Chondrocyte (in vitro differentiated cells): ENCODE measurements around the gene ELL. TPM values are rescaled to one million over a fixed set of nuclear protein-coding genes. Genes with fewer than 3 reads are reported as not detected.

Experiments used
- DNase-seq: peaks from one replicate; pipeline ENCODE4 v3.0.0; 2021; ENCODE audit warnings: mixed read lengths, low spot score
- H3K27ac Mint-ChIP-seq: one replicate; pipeline ENCODE4 v1.8.0; 2021; ENCODE audit warnings: mild to moderate bottlenecking, moderate library complexity, mixed read lengths; ENCODE audit not compliant: unreplicated experiment
- H3K27me3 Mint-ChIP-seq: 2 replicates; pipeline ENCODE4 v1.8.0; 2021; ENCODE audit warnings: low read depth, mixed read lengths
- H3K36me3 Mint-ChIP-seq: 2 replicates; pipeline ENCODE4 v1.8.0; 2021; ENCODE audit warnings: low read depth, mixed read lengths
- H3K4me1 Mint-ChIP-seq: 2 replicates; pipeline ENCODE4 v1.8.0; 2021; ENCODE audit warnings: low read depth, mild to moderate bottlenecking, mixed read lengths
- H3K4me3 Mint-ChIP-seq: one replicate; pipeline ENCODE4 v1.8.0; 2021; ENCODE audit warnings: mild to moderate bottlenecking, moderate library complexity, mixed read lengths; ENCODE audit not compliant: unreplicated experiment
- H3K9me3 Mint-ChIP-seq: 2 replicates; pipeline ENCODE4 v1.8.0; 2021; ENCODE audit warnings: low read depth, mixed read lengths
- CTCF ChIP-seq: fragments of 200-600 bp; sonication (generic); IDR thresholded peaks from 2 replicates; pipeline ENCODE4 v1.5.0; 2021; ENCODE audit warnings: antibody characterized with exemption, mild to moderate bottlenecking, moderate library complexity
- total RNA-seq: library from RNA; stranded (reverse); gene quantifications from 3 replicates; pipeline ENCODE4 v1.2.1, GENCODE V29; 2021

ELL gene
- total RNA-seq, 1 donor from 2014 or later: 14.0 TPM

DNA sequence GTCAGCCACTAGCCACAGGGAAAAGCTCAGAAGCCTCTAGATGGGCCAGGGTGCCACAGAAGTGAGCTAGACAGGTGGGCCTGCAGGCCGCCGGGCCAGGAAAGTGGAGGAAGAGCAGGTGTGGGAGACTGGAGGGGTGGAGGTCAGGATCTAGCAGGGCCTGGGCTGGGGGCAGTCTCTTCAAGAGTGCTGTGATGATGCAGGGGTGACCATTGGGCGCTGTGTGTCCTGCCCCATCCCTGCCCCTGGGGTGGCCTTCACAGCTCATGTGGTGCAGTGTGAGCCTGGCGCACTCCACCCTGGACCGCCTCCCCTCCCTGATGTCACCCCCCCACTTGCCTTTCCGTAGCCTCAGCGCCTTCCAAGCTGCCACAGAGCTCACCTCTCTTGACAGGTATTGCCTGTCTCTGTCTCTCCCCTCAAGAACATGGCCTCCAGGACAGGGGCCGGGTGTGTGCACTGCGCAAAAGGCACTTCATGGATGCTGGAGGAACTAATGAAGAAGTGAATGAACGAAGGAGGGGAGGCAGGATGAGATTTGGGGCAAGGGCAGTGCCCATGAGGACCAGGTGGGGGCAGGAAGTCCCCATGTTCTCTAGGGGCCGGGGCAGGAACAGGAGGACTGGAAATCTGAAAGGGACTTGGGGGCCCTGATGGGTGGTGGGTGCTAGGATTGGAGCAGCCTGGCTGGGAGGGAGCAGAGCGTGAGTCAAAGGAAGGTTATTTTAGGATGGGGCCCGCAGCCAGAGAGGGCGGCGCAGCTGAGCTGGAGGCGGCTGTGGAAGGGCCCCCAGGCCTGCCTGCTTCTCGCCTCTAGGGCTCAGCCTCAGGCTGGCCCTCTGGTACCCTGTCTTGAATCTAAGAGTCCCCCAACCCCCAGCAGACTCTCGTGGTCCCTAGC, 96.1 kb downstream of the ELL start:
- Mint-ChIP-seq H3K27ac (peak overlapping the region; percentile 81), H3K27me3 (no peaks in the 10 kb centered on the region), H3K9me3 (no peaks in the 10 kb centered on the region), H3K4me1 (peaks cover 30% of the 10 kb centered on the region), H3K36me3 (no peaks in the 10 kb centered on the region), H3K4me3 (no peak overlapping the region)
- peak; percentile 33 for TF ChIP-seq CTCF
- no peak for DNase-seq

GRCh38 chr19:18424890-18425514, 96.9 kb downstream of the ELL start:
- H3K9me3 Mint-ChIP-seq: no peaks in the 10 kb centered on the region
- peaks cover 35% of the 10 kb centered on the region for H3K4me1 Mint-ChIP-seq
- TF ChIP-seq CTCF: no peak
- no peak for DNase-seq
- no peaks in the 10 kb centered on the region for H3K36me3 Mint-ChIP-seq
- no peak overlapping the region for H3K4me3 Mint-ChIP-seq
- no peaks in the 10 kb centered on the region for H3K27me3 Mint-ChIP-seq
- no peak overlapping the region for H3K27ac Mint-ChIP-seq

DNA sequence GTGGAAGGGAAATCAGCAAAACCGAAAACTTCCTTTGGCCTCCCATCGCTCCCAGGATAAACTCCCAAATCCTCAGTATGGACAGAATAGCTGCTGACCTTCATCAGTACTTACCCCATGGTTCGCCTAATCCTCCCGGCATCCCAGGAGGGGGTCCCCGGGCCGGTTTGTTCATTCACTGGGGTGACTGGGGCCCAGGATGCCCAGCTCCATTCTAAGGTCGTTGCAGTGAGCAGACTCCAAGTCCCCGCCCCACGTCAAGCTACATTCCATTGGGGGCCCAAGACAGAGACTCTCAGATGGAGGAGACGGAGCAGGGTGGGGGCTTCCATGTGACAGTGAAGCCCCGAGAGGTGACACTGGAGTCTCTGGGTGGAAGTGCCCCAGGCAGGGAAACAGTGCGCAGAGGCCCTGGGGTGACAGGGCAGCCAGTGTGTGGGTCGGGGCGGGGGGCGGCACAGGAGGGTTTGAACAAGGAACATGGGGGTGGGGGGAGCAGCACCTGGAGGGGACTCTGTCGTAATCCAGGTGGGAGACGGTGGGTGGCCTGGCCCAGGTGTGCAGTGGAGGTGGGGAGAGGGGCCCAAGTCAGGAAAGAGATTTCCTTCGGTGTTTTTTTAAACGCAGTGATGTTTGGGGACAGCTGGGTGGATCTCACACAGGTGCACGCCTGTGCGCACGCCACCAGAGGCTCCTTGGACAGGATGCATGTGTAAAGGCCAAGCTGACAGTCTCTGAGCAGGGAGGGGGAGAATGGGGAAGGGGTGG, 97.6 kb downstream of the ELL start:
- Mint-ChIP-seq H3K4me3 (no peak overlapping the region), H3K36me3 (no peaks in the 10 kb centered on the region), H3K27me3 (no peaks in the 10 kb centered on the region), H3K27ac (no peak overlapping the region), H3K4me1 (peaks cover 35% of the 10 kb centered on the region), H3K9me3 (no peaks in the 10 kb centered on the region)
- no peak for DNase-seq
- no peak for TF ChIP-seq CTCF

DNA sequence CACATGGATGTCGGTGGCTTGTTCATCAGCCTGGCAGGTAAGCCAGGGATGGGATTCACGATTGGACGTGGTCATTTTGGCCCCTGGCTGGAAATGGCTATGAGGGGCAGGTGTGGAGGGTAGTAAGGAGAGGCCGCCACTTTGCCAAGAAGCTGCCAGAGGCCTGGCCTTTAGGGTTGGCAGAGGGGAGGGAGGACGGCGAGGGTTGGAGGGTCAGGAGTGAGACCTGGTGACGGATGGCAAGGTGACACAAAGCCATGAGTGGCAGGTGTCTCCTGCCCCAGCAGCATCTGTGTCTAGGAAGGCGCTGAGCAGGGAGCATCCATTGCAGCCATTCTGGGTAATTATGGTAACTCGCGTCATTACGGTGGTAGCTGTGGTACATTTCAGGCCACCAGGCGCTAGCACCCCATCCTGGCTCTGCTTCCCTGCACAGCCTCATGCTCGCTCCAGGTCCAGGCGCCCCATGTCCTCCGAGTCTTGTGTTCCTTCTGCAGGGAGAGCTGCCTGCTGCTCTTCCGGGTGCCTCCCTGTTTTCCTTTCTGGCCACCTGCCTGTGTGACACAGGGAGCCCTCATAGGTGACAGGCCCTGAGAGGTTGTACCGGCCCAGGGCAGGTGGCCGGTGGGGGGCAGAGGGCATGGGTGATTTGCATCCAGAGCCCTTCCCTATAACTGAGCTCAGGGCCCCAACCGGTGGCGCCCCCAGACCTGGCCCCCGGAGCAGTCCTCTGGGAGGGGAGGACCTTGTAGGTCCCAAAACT, 98.4 kb downstream of the ELL start:
- Mint-ChIP-seq H3K4me1 (peaks cover 41% of the 10 kb centered on the region), H3K27me3 (no peaks in the 10 kb centered on the region), H3K4me3 (no peak overlapping the region), H3K9me3 (no peaks in the 10 kb centered on the region), H3K27ac (no peak overlapping the region), H3K36me3 (no peaks in the 10 kb centered on the region)
- no peak for TF ChIP-seq CTCF
- DNase-seq: no peak
